Measurements from ENCODE around the gene UXT. TPM values are rescaled to one million over a fixed set of nuclear protein-coding genes. Genes with fewer than 3 reads are reported as not detected.

Gene UXT
- total and polyA plus RNA-seq, 9 of the 15 experiments (the other 6 are each of a cell fraction or from before 2014, with no cell fraction given) = 141 to 300 (median 204) TPM

DNA sequence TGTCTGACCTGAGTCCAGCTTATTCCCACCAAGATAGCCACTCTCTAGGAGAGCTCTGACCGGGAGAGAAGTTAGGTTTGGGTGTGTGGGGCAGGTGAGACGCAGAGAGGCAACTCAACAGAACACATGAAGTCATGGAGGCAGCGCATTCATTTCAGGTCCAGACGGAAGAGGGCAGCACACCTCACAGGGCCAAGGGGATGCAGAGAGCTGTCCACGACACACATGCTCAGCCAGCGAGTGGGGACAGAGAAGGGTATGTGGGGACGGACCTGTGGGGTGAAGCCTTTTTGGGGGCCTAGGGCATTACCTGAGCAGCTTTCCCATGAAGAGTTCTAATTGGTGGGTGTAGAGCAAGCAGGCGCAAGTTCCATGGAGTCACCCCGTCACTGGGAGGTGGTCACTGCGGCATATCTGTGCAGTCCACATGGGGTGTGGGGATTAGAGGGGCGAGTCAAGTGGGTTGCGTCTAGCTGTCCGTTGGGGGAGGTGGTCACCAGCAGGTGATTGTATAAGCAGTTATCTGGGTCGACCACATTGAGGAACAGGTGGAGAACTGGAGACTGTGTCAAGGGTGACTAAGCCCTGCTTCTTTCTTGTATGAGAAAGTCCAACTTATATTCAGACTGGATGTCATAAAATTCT, 24.3 kb upstream of the UXT start (continued):
- TF ChIP-seq JUND (IDR thresholded peaks at IDR 0.05; ENCODE audit: borderline replicate concordance, low read depth, low read length) (peak; percentile 84), JUND (tag; IDR thresholded peaks at IDR 0.05; ENCODE audit: borderline replicate concordance, low read depth, low read length) (peak; percentile 67; the same call in 2 of the 3 replicates), EGR1 (conservative IDR thresholded peaks at IDR 0.05) (peak; percentile 59), DPF2 (IDR thresholded peaks at IDR 0.05) (peak; percentile 96), MTA2 (IDR thresholded peaks at IDR 0.05; ENCODE audit: low read depth) (peak; percentile 97), NFYB (IDR thresholded peaks at IDR 0.05; ENCODE audit: extremely low read depth, insufficient read length) (peak; percentile 8), POLR2AphosphoS5 (IDR thresholded peaks at IDR 0.05; ENCODE audit: control insufficient read depth, insufficient read depth, low read depth, low read length) (peak; percentile 95), RBM25 (IDR thresholded peaks at IDR 0.05; ENCODE audit: low read depth, low read length, severe bottlenecking) (no peak), ETV5 (CRISPR knock-in tag; IDR thresholded peaks at IDR 0.05; ENCODE audit: low read depth) (no peak; the same call in 1 of the 2 replicates), PHB (CRISPR knock-in tag; IDR thresholded peaks at IDR 0.05) (no peak), RB1 (IDR thresholded peaks at IDR 0.05; ENCODE audit: low read depth) (peak; percentile 43; the same call in 1 of the 2 replicates), MYNN (IDR thresholded peaks at IDR 0.05) (0 out of 2 replicates have a peak, but pooled peaks have one; percentile 59), MYNN (CRISPR knock-in tag; IDR thresholded peaks at IDR 0.05) (no peak), EP300 (IDR thresholded peaks at IDR 0.05; ENCODE audit: low read length) (peak; percentile 96), FOSL1 (tag; conservative IDR thresholded peaks at IDR 0.05) (peak; percentile 89), FOXP1 (CRISPR knock-in tag; IDR thresholded peaks at IDR 0.05) (peak; percentile 37; the same call in 1 of the 2 replicates), RBM17 (IDR thresholded peaks at IDR 0.05; ENCODE audit: borderline replicate concordance, low read depth, low read length) (no peak), LEF1 (IDR thresholded peaks at IDR 0.05) (peak; percentile 92), NFIC (IDR thresholded peaks at IDR 0.05) (peak; percentile 94), TEAD4 (IDR thresholded peaks at IDR 0.05; ENCODE audit: low read length) (peak; percentile 98), TEAD4 (CRISPR knock-in tag; IDR thresholded peaks at IDR 0.05; ENCODE audit: borderline replicate concordance) (no peak), RNF2 (IDR thresholded peaks at IDR 0.05) (peak; percentile 72; the same call in 1 of the 2 replicates), HDAC1 (IDR thresholded peaks at IDR 0.05) (peak in 1 of 2 experiments; percentile 86; a peak in 2 of 4 replicates), ARID1B (IDR thresholded peaks at IDR 0.05) (peak; percentile 99)
- TF ChIP-seq, protein P1, sequence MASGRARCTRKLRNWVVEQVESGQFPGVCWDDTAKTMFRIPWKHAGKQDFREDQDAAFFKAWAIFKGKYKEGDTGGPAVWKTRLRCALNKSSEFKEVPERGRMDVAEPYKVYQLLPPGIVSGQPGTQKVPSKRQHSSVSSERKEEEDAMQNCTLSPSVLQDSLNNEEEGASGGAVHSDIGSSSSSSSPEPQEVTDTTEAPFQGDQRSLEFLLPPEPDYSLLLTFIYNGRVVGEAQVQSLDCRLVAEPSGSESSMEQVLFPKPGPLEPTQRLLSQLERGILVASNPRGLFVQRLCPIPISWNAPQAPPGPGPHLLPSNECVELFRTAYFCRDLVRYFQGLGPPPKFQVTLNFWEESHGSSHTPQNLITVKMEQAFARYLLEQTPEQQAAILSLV (tag; IDR thresholded peaks at IDR 0.05) = 0 out of 2 replicates have a peak, but pooled peaks have one; percentile 9
- TF ChIP-seq, protein P2, sequence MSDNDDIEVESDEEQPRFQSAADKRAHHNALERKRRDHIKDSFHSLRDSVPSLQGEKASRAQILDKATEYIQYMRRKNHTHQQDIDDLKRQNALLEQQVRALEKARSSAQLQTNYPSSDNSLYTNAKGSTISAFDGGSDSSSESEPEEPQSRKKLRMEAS (CRISPR knock-in tag; IDR thresholded peaks at IDR 0.05) = peak; percentile 80
- TF ChIP-seq, protein P3, sequence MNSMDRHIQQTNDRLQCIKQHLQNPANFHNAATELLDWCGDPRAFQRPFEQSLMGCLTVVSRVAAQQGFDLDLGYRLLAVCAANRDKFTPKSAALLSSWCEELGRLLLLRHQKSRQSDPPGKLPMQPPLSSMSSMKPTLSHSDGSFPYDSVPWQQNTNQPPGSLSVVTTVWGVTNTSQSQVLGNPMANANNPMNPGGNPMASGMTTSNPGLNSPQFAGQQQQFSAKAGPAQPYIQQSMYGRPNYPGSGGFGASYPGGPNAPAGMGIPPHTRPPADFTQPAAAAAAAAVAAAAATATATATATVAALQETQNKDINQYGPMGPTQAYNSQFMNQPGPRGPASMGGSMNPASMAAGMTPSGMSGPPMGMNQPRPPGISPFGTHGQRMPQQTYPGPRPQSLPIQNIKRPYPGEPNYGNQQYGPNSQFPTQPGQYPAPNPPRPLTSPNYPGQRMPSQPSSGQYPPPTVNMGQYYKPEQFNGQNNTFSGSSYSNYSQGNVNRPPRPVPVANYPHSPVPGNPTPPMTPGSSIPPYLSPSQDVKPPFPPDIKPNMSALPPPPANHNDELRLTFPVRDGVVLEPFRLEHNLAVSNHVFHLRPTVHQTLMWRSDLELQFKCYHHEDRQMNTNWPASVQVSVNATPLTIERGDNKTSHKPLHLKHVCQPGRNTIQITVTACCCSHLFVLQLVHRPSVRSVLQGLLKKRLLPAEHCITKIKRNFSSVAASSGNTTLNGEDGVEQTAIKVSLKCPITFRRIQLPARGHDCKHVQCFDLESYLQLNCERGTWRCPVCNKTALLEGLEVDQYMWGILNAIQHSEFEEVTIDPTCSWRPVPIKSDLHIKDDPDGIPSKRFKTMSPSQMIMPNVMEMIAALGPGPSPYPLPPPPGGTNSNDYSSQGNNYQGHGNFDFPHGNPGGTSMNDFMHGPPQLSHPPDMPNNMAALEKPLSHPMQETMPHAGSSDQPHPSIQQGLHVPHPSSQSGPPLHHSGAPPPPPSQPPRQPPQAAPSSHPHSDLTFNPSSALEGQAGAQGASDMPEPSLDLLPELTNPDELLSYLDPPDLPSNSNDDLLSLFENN (IDR thresholded peaks at IDR 0.05; ENCODE audit: low read depth in 2 of 2, low read length in 2 of 2) = peak in 1 of 2 experiments; percentile 95; a peak in 2 of 4 replicates
